HEK293T (cell line): ENCODE measurements around the gene ASTN2.

Source experiments
- ARNT ChIP-seq: fragments of 450-650 bp; IDR thresholded peaks from 2 replicates; pipeline ENCODE4 v1.6.1; 2017; ENCODE audit warnings: mild to moderate bottlenecking
- BHLHE40 ChIP-seq: fragments of 450-650 bp; IDR thresholded peaks from 2 replicates; pipeline ENCODE4 v1.6.1; 2016; ENCODE audit warnings: mild to moderate bottlenecking, moderate library complexity, borderline replicate concordance
- FOXK2 ChIP-seq: fragments of 450-650 bp; IDR thresholded peaks from 2 replicates; pipeline ENCODE4 v1.6.1; 2016; ENCODE audit warnings: mild to moderate bottlenecking
- FOXM1 ChIP-seq: fragments of 450-650 bp; IDR thresholded peaks from 2 replicates; pipeline ENCODE4 v1.6.1; 2017; ENCODE audit warnings: mild to moderate bottlenecking, borderline replicate concordance
- PKNOX1 ChIP-seq: fragments of 450-650 bp; IDR thresholded peaks from 2 replicates; pipeline ENCODE4 v1.6.1; 2016
- SP1 ChIP-seq: fragments of 450-650 bp; IDR thresholded peaks from 2 replicates; pipeline ENCODE4 v1.6.1; 2017
- SUZ12 ChIP-seq: fragments of 450-650 bp; IDR thresholded peaks from 2 replicates; pipeline ENCODE4 v1.6.1; 2016; ENCODE audit warnings: mild to moderate bottlenecking
- TARDBP ChIP-seq: fragments of 450-650 bp; IDR thresholded peaks from 2 replicates; pipeline ENCODE4 v1.6.1; 2016

- no peak for TF ChIP-seq FOXK2
- no peak for TF ChIP-seq FOXM1
- TF ChIP-seq SUZ12: no peak
- no peak for TF ChIP-seq TARDBP
- TF ChIP-seq PKNOX1: no peak
- TF ChIP-seq ARNT: no peak
- no peak for TF ChIP-seq SP1
- no peak for TF ChIP-seq BHLHE40
Observed at GRCh38 chr9:116409638-116410037, 1005.2 kb downstream of the ASTN2 start.
